ENCODE data around the gene SP140. TPM values are rescaled to one million over a fixed set of nuclear protein-coding genes. Genes with fewer than 3 reads are reported as not detected.
"Not testable (repeated sequence)": the region's sequence is repeated elsewhere in the genome, so short reads cannot be mapped to it uniquely, and the experiment has no call there.

The SP140 gene
- total RNA-seq, 1 experiment from 2014 or later, result 0.32 TPM

- Histone ChIP-seq H3K27me3 (replicated peaks; ENCODE audit: insufficient read depth, low read depth, low read length, poor library complexity) (no peaks in the 10 kb centered on the region), H3K27ac (ENCODE audit: low read depth, low read length, poor library complexity, severe bottlenecking) (no peak overlapping the region), H3K4me3 (ENCODE audit: low read depth, low read length, poor library complexity, severe bottlenecking) (no peak overlapping the region), H3K4me1 (ENCODE audit: insufficient read depth, low read length, poor library complexity, severe bottlenecking) (no peaks in the 10 kb centered on the region), H3K36me3 (ENCODE audit: insufficient read depth, low read length, poor library complexity, severe bottlenecking) (no peaks in the 10 kb centered on the region), H3K9me3 (ENCODE audit: low read depth, low read length, poor library complexity, severe bottlenecking) (no peaks in the 10 kb centered on the region)
- intact Hi-C loops (cut with micrococcal nuclease; ENCODE audit: unreplicated experiment), result no loop called here
- DNase-seq (ENCODE audit: low spot score), result no peak
- TF ChIP-seq EZH2 (IDR thresholded peaks at IDR 0.05; ENCODE audit: borderline replicate concordance, low read depth, low read length, poor library complexity, severe bottlenecking) (no peak), CTCF (conservative IDR thresholded peaks at IDR 0.05; ENCODE audit: low read depth, low read length) (no peak)
- ChIA-PET POLR2A (ENCODE audit: low non-redundant PET) (no interaction called here), CTCF (no interaction called here)
- BruUV-seq (replicated peaks), result no TSS peak
Measured at GRCh38 chr2:230335864-230336506, 110.4 kb downstream of the SP140 start.

- H3K9me3 ChIP-seq (ENCODE audit: low read depth, low read length, poor library complexity, severe bottlenecking); H3K27ac ChIP-seq (ENCODE audit: low read depth, low read length, poor library complexity, severe bottlenecking); BruUV-seq (replicated peaks); CTCF ChIA-PET; H3K4me1 ChIP-seq (ENCODE audit: insufficient read depth, low read length, poor library complexity, severe bottlenecking); DNase-seq (ENCODE audit: low spot score); H3K36me3 ChIP-seq (ENCODE audit: insufficient read depth, low read length, poor library complexity, severe bottlenecking); H3K4me3 ChIP-seq (ENCODE audit: low read depth, low read length, poor library complexity, severe bottlenecking); POLR2A ChIA-PET (ENCODE audit: low non-redundant PET); H3K27me3 ChIP-seq (replicated peaks; ENCODE audit: insufficient read depth, low read depth, low read length, poor library complexity); intact Hi-C loops (cut with micrococcal nuclease; ENCODE audit: unreplicated experiment): not testable (repeated sequence)
Measured at GRCh38 chr2:230341936-230342528, 116.5 kb downstream of the SP140 start.

GRCh38 chr2:230343041-230343624 is 117.6 kb downstream of the SP140 start:
- H3K4me3 ChIP-seq (ENCODE audit: low read depth, low read length, poor library complexity, severe bottlenecking); H3K27ac ChIP-seq (ENCODE audit: low read depth, low read length, poor library complexity, severe bottlenecking); H3K4me1 ChIP-seq (ENCODE audit: insufficient read depth, low read length, poor library complexity, severe bottlenecking); POLR2A ChIA-PET (ENCODE audit: low non-redundant PET); H3K9me3 ChIP-seq (ENCODE audit: low read depth, low read length, poor library complexity, severe bottlenecking); BruUV-seq (replicated peaks); H3K36me3 ChIP-seq (ENCODE audit: insufficient read depth, low read length, poor library complexity, severe bottlenecking); DNase-seq (ENCODE audit: low spot score); H3K27me3 ChIP-seq (replicated peaks; ENCODE audit: insufficient read depth, low read depth, low read length, poor library complexity); CTCF ChIA-PET; intact Hi-C loops (cut with micrococcal nuclease; ENCODE audit: unreplicated experiment): not testable (repeated sequence)

GRCh38 chr2:230343747-230344146 is 118.2 kb downstream of the SP140 start:
- H3K9me3 ChIP-seq (ENCODE audit: low read depth, low read length, poor library complexity, severe bottlenecking), result peaks cover 9% of the 10 kb centered on the region
- no peaks in the 10 kb centered on the region for H3K4me1 ChIP-seq (ENCODE audit: insufficient read depth, low read length, poor library complexity, severe bottlenecking)
- H3K4me3 ChIP-seq (ENCODE audit: low read depth, low read length, poor library complexity, severe bottlenecking), result no peak overlapping the region
- TF ChIP-seq EZH2 (IDR thresholded peaks at IDR 0.05; ENCODE audit: borderline replicate concordance, low read depth, low read length, poor library complexity, severe bottlenecking), result no peak
- no peak for TF ChIP-seq CTCF (conservative IDR thresholded peaks at IDR 0.05; ENCODE audit: low read depth, low read length)
- CTCF ChIA-PET, result no interaction called here
- BruUV-seq (replicated peaks), result no TSS peak
- intact Hi-C loops (cut with micrococcal nuclease; ENCODE audit: unreplicated experiment), result no loop called here
- DNase-seq (ENCODE audit: low spot score), result no peak
- no peaks in the 10 kb centered on the region for H3K36me3 ChIP-seq (ENCODE audit: insufficient read depth, low read length, poor library complexity, severe bottlenecking)
- POLR2A ChIA-PET (ENCODE audit: low non-redundant PET), result no interaction called here
- H3K27me3 ChIP-seq (replicated peaks; ENCODE audit: insufficient read depth, low read depth, low read length, poor library complexity), result no peaks in the 10 kb centered on the region
- no peak overlapping the region for H3K27ac ChIP-seq (ENCODE audit: low read depth, low read length, poor library complexity, severe bottlenecking)
